GM12864 (cell line): Measurements from ENCODE around the gene MCM8.

Experiments
- DNase-seq: peaks from one replicate; pipeline ENCODE4 v3.0.0-alpha.2; 2011; ENCODE audit warnings: low read depth
- H3K4me3 ChIP-seq: 2 replicates; pipeline ENCODE4 v1.5.1; 2011; ENCODE audit warnings: mild to moderate bottlenecking, low read depth, low read length, control low read depth
- TF ChIP-seq, protein P1 (sequence below): IDR thresholded peaks from 2 replicates; pipeline ENCODE4 v1.5.1; 2011; ENCODE audit warnings: low read depth, mild to moderate bottlenecking, moderate library complexity, low read length, control low read depth, inconsistent platforms; ENCODE audit errors: missing control alignments

Gene MCM8

DNA sequence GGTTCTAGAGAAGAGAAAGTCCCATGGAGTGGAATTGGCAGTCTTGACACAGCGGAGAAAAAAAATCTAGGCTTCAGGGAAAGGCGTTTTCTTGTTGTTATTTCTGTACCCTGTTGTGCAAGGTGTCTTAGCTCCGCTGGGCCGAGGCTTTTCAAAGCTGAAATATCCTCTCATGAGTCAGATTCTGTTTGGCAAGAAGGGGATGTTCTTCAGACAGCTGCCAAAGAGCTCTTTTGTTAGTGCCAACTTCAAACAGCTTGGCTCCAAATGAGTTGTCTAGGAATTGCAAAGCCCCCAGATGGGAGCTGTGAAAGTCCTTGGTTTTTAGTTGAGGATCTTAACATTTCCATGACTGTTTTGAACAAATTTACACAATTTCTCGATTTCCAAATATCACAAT lies 57.8 kb downstream of the MCM8 start:
- no peak for DNase-seq
- no peak overlapping the region; the same call in 1 of the 2 replicates for H3K4me3 ChIP-seq
- TF ChIP-seq, protein P1, sequence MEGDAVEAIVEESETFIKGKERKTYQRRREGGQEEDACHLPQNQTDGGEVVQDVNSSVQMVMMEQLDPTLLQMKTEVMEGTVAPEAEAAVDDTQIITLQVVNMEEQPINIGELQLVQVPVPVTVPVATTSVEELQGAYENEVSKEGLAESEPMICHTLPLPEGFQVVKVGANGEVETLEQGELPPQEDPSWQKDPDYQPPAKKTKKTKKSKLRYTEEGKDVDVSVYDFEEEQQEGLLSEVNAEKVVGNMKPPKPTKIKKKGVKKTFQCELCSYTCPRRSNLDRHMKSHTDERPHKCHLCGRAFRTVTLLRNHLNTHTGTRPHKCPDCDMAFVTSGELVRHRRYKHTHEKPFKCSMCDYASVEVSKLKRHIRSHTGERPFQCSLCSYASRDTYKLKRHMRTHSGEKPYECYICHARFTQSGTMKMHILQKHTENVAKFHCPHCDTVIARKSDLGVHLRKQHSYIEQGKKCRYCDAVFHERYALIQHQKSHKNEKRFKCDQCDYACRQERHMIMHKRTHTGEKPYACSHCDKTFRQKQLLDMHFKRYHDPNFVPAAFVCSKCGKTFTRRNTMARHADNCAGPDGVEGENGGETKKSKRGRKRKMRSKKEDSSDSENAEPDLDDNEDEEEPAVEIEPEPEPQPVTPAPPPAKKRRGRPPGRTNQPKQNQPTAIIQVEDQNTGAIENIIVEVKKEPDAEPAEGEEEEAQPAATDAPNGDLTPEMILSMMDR, result no peak

GRCh38 chr20:6012179-6012578 lies 61.7 kb downstream of the MCM8 start:
- no peak for DNase-seq
- H3K4me3 ChIP-seq, result no peak overlapping the region
- TF ChIP-seq, protein P1, result no peak

GRCh38 chr20:6014017-6014416 lies 63.6 kb downstream of the MCM8 start:
- TF ChIP-seq, protein P1, result no peak
- DNase-seq, result no peak
- no peak overlapping the region for H3K4me3 ChIP-seq

- TF ChIP-seq, protein P1, result no peak
- DNase-seq, result no peak
- no peak overlapping the region for H3K4me3 ChIP-seq
Observed at GRCh38 chr20:6014957-6015356, 64.5 kb downstream of the MCM8 start.

DNA sequence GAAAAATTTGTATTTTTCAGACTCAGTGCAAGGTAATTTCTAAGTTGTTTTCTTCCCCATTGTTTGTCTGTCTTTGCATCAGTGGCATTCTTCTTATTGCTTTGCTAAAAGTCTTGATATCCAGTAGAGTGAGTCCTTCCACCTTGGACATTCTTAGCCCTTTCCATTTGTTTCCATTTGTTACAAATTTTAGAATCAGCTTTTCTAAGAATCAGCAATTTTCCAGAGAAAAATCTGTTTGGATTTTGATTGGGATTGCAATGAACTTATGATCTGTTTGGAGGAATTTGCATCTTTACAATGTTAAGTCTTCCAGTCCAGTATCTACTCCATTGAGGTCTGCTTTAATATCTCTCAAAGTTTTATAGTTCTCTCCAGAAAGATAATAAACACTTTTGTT lies 67.0 kb downstream of the MCM8 start:
- no peak overlapping the region for H3K4me3 ChIP-seq
- TF ChIP-seq, protein P1, result no peak
- no peak for DNase-seq

DNA sequence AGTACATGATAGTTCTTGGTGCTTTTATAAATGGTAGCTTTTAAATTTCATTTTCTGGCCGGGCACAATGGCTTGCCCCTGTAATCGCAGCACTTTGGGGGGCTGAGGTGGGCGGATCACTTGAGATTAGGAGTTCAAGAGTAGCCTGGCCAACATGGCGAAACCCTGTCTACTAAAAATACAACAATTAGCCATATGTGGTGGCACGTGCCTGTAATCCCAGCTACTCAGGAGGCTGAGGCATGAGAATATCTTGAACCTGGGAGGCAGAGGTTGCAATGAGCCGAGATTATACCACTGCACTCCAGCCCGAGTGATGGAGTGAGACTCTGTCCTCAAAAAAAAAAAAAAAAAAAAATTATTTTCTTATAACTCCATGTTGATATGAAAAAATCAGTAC lies 67.4 kb downstream of the MCM8 start:
- TF ChIP-seq, protein P1, result no peak
- no peak for DNase-seq
- H3K4me3 ChIP-seq, result no peak overlapping the region

DNA sequence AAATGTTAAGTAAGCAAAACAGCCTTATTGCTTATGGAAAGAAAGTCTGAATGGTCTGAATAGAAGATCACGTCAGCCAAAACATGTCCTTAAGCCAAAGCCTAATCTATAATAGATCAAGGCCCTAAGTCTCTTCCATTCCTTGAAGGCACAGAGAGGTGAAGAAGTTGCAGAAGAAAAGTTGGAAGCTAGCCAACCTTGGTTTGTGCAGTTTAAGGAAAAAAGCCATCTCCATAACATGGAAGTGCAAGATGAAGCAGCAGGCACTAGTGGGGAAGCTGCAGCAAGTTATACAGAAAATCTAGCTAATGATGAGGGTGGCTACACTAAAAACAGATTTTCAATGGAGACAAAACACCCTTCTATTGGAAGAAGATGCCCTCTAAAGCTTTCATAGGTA lies 74.3 kb downstream of the MCM8 start:
- no peak for DNase-seq
- no peak overlapping the region for H3K4me3 ChIP-seq
- TF ChIP-seq, protein P1, result no peak
